GM12891 (cell line): Measurements from ENCODE around the gene MSANTD2.

Experiments
- DNase-seq: peaks from one replicate; pipeline ENCODE4 v3.0.0; 2011; ENCODE audit warnings: low spot score; ENCODE audit not compliant: insufficient read length
- FAIRE-seq: peaks from 2 replicates; lab custom pipeline; 2011; peaks lifted over from hg19 to GRCh38; lab: Jason Lieb, UNC
- PAX5 ChIP-seq: IDR thresholded peaks from 2 replicates; pipeline ENCODE4 v1.6.1; 2011; ENCODE audit warnings: low read length, moderate library complexity, mild to moderate bottlenecking; ENCODE audit not compliant: insufficient read depth, severe bottlenecking
- POLR2A ChIP-seq: IDR thresholded peaks from 2 replicates; pipeline ENCODE4 v1.6.1; 2011; ENCODE audit warnings: low read depth, low read length, control low read depth
- POLR2AphosphoS5 ChIP-seq: IDR thresholded peaks from 2 replicates; pipeline ENCODE4 v1.6.1; 2011; ENCODE audit warnings: low read depth, low read length, control low read depth
- POU2F2 ChIP-seq: IDR thresholded peaks from 2 replicates; pipeline ENCODE4 v1.6.1; 2011; ENCODE audit warnings: low read depth, mild to moderate bottlenecking, control low read depth, low read length, moderate library complexity
- SPI1 ChIP-seq: IDR thresholded peaks from 2 replicates; pipeline ENCODE4 v1.6.1; 2011; ENCODE audit warnings: low read depth, low read length, control low read depth
- TAF1 ChIP-seq: IDR thresholded peaks from 2 replicates; pipeline ENCODE4 v1.6.1; 2011; ENCODE audit warnings: low read depth, low read length, control low read depth

MSANTD2 gene

GRCh38 chr11:124747406-124748099 lies 52.7 kb downstream of the MSANTD2 start:
- peak; percentile 20 for FAIRE-seq

GRCh38 chr11:124746621-124747243 lies 53.5 kb downstream of the MSANTD2 start:
- FAIRE-seq (peak; percentile 98), DNase-seq (peak; percentile 90)
- TF ChIP-seq TAF1 (no peak), SPI1 (no peak), POLR2A (no peak), POU2F2 (peak; percentile 87; the same call in 1 of the 2 replicates)

More at GRCh38 chr11:124747406-124748099, 52.7 kb downstream of the MSANTD2 start:
- no peak for DNase-seq
- TF ChIP-seq PAX5 (no peak), TAF1 (no peak), POLR2AphosphoS5 (no peak), POU2F2 (no peak), POLR2A (no peak), SPI1 (no peak)

DNA sequence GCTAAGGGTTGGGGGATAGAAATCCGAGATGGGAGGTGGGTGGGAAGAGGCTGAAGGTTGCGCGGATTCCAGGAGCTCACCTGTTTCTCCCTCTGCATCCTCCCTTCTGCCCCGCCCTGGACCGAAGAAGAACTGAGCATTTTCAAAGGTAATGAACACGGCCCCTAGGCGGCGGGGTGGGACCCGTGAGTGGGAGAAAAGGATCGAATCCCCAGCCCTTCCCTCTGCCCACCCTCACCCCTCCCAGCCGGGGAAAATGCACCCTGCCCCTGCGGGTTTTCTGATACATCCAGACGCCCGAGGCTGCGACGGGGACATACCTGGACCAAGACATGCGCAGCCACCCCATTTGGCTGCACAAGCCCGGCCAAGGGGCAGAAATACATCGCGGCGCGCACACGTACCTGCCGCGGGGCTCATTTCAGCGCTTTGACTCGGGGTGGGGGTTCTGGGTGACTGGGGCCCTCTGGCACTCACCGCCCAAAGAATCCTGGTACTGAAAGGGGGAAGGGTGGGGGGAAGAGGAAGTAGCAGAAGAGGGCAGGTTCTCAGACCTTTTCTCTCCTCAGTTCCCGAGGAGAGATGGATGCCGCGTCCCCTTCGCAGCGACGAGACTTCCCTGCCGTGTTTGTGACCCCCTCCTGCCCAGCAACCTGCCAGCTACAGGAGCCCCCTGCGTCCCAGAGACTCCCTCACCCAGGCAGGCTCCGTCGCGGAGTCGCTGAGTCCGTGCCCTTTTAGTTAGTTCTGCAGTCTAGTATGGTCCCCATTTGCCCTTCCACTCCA lies 54.2 kb downstream of the MSANTD2 start:
- DNase-seq (peak; percentile 56), FAIRE-seq (peak; percentile 84)
- no peak for TF ChIP-seq TAF1
- no peak for TF ChIP-seq POLR2AphosphoS5
- TF ChIP-seq SPI1: peak; percentile 45; the same call in 1 of the 2 replicates
- no peak for TF ChIP-seq POU2F2

- FAIRE-seq: no peak
- no peak for DNase-seq
- TF ChIP-seq POU2F2 (no peak), POLR2A (no peak), SPI1 (no peak), PAX5 (no peak), TAF1 (no peak), POLR2AphosphoS5 (no peak)
Observed at GRCh38 chr11:124745270-124745834, 54.9 kb downstream of the MSANTD2 start.

DNA sequence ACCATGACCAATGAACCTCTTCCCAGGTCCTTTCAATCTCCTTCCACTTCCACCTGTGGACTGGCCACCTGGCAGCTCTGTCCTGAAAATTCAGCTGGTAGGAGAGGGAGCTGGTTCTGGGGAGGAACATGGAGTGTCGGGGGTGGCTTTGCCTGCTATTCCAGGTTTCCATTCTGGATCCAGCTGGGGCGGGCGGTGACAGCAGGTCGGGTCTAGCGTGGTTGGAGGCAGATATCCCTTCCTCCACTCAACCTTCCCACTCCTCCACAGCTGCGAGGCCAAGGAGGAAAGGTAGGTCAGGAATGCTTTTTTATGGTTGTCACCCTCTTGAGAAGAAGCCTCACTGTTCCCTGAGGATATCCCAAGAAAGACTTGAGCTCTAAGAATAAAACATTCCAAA lies 57.2 kb downstream of the MSANTD2 start:
- TF ChIP-seq POLR2AphosphoS5 (no peak), POLR2A (no peak), POU2F2 (no peak), PAX5 (no peak), TAF1 (no peak), SPI1 (no peak)
- DNase-seq (no peak), FAIRE-seq (no peak)

DNA sequence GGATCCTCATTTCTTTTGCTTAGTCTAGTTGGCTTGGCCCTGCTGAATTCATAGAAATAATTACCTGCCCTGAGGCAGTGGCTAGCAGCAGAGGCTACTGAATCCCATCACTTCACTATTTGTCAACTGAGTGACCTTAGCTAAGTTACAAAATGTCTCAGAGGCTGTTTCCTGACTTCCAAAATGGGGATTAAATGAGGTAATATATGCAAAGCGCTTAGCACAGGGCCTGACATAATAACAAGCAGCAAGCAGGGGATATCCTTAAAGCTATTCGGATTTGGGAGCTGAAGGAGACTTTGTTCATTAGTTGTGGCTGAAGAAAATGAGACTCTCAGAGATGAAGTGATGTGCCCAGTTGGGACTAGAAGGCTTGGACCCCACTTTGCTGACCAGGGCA lies 57.7 kb downstream of the MSANTD2 start:
- TF ChIP-seq POLR2A (no peak), TAF1 (no peak), PAX5 (no peak)
- no peak for DNase-seq
- FAIRE-seq: no peak

DNA sequence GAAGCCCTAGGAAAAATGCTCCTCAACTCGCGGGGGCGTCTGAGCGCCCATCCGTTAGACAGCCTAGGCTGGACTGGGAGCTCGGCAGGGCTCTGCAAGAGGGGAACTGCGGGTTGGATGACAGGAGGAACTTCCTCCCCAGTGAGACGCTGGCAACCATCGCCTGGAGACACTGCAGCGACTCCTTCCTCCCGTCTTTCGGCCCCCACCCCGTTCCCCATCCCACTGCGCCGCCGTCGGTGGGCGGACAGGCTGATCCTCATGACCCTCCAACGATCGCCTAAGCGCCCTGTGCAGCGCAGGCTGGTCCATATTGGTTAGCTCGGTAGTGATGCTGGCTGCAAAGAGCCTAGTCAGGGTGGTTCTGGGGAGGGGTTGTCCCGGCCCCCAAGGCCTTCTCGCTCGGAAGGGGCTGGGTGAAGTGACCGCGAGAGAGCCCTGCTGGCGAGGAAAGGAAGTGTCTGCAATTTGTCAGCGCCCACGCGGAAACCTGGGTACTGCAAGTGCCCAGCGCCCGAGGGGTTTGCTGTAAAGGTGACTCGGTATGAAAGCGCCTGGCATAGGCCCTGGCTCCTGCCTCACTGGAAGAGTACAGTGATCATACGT lies 59.8 kb downstream of the MSANTD2 start:
- FAIRE-seq (peak; percentile 74), DNase-seq (no peak)
- TF ChIP-seq SPI1 (0 out of 2 replicates have a peak, but pooled peaks have one; percentile 2), PAX5 (no peak)

DNA sequence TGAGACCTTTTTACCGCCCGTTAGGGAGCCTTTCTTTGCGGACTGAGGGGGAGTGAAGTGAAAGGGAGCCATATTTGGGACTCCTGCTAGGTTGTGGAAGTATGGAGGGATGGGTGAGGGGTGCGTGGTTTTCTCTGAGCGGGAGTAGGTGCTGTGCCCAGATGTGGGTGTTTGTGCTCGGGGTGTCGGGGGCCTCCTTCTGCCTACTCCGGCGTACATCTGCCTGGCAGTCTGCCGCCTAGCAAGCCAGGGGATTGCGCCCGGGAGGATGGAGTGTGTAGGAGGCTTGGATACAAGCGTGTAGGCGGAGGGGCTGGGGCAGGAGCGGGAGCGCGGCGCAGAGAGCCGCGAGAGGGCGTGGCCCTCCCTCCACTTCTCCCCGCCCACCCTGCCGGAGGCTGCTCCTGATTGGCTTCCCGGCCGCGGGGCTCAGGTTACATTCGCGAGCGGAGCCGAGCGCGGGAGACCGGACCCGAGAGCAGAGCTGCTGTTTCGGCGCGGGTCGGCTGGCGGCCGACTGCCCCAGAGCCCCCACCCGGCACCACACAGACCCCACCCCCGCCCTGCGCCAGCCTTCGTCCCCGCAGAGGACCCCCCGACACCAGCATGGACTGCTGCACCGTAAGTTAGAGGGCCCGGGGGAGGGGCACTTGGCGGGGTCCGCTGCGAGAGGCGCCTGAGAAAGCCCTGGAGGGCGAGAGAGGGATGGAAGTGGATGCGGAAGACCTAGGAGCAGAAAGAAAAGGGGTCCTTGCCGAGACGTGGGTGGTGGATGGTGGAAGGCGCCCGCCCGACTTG lies 60.5 kb downstream of the MSANTD2 start, which contains the start of gene NRGN:
TSS of gene NRGN (plus strand) at position 464 of the 798 bp plus-strand sequence. CDS start at position 607, 143 bp downstream.
- FAIRE-seq: peak; percentile 98
- DNase-seq: peak; percentile 93

More for the DNA sequence above, 60.5 kb downstream of the MSANTD2 start, which contains the start of gene NRGN:
- no peak for TF ChIP-seq POLR2AphosphoS5
- TF ChIP-seq SPI1: 0 out of 2 replicates have a peak, but pooled peaks have one; percentile 21
- TF ChIP-seq POLR2A: no peak
- no peak for TF ChIP-seq TAF1
- TF ChIP-seq PAX5: no peak
